ENCODE data around the gene UBP1. TPM values are rescaled to one million over a fixed set of nuclear protein-coding genes. Genes with fewer than 3 reads are reported as not detected.

UBP1 gene
- total RNA-seq, 2 experiments from 2014 or later, result 51.2 to 56.2 TPM

DNA sequence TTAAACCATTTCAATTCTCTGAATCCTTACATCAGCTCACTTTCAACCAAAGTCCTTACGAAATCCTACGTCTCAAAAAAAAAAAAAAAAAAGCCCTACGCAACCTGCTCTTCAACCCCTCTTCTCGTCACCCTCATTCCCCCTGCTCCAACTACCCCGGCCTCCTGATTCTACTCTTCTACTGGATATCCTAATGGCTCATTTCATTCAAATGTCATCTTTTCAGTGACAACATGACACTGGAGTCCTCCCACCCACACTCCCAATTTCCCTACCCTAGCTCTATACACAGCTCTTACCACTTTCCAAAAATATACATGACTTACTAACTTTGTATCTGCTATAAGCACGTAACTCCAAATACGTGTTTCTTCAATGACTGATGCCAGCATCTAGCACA is 11.5 kb downstream of the UBP1 start:
- TF ChIP-seq, protein P1, sequence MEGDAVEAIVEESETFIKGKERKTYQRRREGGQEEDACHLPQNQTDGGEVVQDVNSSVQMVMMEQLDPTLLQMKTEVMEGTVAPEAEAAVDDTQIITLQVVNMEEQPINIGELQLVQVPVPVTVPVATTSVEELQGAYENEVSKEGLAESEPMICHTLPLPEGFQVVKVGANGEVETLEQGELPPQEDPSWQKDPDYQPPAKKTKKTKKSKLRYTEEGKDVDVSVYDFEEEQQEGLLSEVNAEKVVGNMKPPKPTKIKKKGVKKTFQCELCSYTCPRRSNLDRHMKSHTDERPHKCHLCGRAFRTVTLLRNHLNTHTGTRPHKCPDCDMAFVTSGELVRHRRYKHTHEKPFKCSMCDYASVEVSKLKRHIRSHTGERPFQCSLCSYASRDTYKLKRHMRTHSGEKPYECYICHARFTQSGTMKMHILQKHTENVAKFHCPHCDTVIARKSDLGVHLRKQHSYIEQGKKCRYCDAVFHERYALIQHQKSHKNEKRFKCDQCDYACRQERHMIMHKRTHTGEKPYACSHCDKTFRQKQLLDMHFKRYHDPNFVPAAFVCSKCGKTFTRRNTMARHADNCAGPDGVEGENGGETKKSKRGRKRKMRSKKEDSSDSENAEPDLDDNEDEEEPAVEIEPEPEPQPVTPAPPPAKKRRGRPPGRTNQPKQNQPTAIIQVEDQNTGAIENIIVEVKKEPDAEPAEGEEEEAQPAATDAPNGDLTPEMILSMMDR (IDR thresholded peaks at IDR 0.05), result no peak
- Mint-ChIP-seq H3K36me3 (ENCODE audit: low read depth) (peaks cover 20% of the 10 kb centered on the region), H3K27me3 (no peaks in the 10 kb centered on the region), H3K9me3 (no peaks in the 10 kb centered on the region), H3K27ac (peak overlapping the region; percentile 48), H3K4me3 (no peak overlapping the region), H3K4me1 (ENCODE audit: low read depth) (peaks cover 57% of the 10 kb centered on the region)
- ChIA-PET POLR2A (interaction anchor here (3.3 kb wide), 1 partner anchor 10 kb away, joined by 15 read pairs; the partner anchor contains the start of gene UBP1), CTCF (interaction anchor here (1.3 to 1.6 kb wide), 2 partner anchors 9 to 56 kb away, joined by 3 to 5 read pairs; no protein-coding TSS in a partner anchor)
- no peak for ATAC-seq
- intact Hi-C loops (cut with micrococcal nuclease), result no loop called here
- DNase-seq, result no peak

DNA sequence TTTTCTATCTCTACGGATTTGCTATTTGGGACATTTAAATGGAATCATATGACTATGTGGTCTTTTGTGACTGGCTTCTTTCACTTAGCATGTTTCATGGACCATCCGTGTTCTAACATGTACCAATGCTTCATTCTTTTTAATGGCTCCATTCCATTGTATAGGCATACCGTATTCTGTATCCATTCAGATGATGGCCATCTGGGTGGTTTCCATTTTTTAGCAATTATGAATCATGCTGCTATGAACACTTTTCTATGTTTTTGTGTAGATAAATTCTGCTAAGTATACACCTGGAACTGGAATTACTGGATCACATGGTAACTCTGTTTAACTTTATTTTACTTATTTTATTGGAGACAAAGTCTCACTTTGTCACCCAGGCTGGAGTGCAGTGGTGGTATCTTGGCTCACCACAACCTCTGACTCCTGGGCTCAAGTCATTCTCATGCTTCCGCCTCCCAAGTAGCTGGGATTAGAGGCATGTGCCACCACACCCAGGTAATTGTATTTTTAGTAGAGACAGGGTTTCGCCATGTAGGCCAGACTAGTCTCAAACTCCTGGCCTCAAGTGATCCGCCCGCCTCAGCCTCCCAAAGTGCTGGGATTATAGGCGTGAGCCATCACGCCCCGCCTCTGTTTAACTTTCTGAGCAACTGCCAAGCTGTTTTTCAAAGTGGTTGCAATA is 13.4 kb downstream of the UBP1 start:
- TF ChIP-seq, protein P1 (IDR thresholded peaks at IDR 0.05), result no peak
- no peaks in the 10 kb centered on the region for H3K27me3 Mint-ChIP-seq
- ATAC-seq (no peak), DNase-seq (no peak)
- CTCF ChIA-PET, result interaction anchor here (1.6 kb wide), 1 partner anchor 54 kb away, joined by 3 read pairs; no protein-coding TSS in a partner anchor
- H3K27ac Mint-ChIP-seq, result peak overlapping the region; percentile 2
- no peaks in the 10 kb centered on the region for H3K9me3 Mint-ChIP-seq
- intact Hi-C loops (cut with micrococcal nuclease), result no loop called here
- H3K4me3 Mint-ChIP-seq, result no peak overlapping the region
- peaks cover 45% of the 10 kb centered on the region for H3K4me1 Mint-ChIP-seq (ENCODE audit: low read depth)
- POLR2A ChIA-PET, result interaction anchor here (1.1 kb wide), 1 partner anchor 13 kb away, joined by 6 read pairs; the partner anchor contains the start of gene UBP1
- H3K36me3 Mint-ChIP-seq (ENCODE audit: low read depth), result peaks cover 23% of the 10 kb centered on the region

DNA sequence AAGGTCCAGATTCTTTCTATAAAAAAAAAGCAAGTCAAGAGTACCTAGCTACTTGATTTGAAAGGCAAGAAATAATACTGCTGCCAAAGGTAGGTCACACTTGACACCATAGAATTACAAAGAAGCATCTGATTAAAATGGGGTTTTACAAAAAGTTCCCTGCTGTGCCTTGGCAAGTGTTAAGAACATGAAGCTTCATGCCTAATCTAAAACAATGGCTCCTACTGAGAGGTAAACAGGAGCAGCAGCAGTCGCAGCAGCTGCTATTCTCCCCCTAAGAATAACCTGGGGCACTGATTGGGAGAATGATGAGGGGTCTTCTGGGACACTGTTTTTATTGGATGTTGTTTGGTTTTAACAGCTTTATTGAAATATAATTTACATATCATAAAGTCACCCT is 14.1 kb downstream of the UBP1 start:
- H3K4me3 Mint-ChIP-seq, result no peak overlapping the region
- TF ChIP-seq, protein P1 (IDR thresholded peaks at IDR 0.05), result no peak
- CTCF ChIA-PET, result interaction anchor here (1.6 kb wide), 1 partner anchor 53 kb away, joined by 3 read pairs; no protein-coding TSS in a partner anchor
- H3K4me1 Mint-ChIP-seq (ENCODE audit: low read depth), result peaks cover 38% of the 10 kb centered on the region
- H3K36me3 Mint-ChIP-seq (ENCODE audit: low read depth), result peaks cover 30% of the 10 kb centered on the region
- DNase-seq (no peak), ATAC-seq (no peak)
- no peak overlapping the region for H3K27ac Mint-ChIP-seq
- no peaks in the 10 kb centered on the region for H3K9me3 Mint-ChIP-seq
- H3K27me3 Mint-ChIP-seq, result no peaks in the 10 kb centered on the region
- intact Hi-C loops (cut with micrococcal nuclease), result no loop called here
- POLR2A ChIA-PET, result interaction anchor here (1.1 kb wide), 1 partner anchor 14 kb away, joined by 6 read pairs; the partner anchor contains the start of gene UBP1

DNA sequence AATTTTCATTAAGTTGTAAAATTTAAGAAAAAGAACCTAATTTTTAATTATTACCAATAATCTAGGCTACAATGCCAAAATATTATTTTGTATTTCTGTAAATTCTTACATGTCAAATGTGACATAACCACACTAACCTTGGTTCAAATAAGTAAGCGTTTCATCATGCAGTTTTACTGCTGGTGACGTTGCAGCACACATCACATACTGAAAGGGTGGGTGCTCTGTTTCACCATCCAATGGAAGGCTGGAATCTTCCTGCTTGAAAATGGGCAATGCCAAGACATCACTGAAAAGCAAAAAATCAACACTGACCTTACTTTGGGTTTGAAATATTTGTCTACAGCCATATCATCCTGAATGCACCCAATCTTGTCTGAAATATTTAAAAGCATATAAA is 14.8 kb downstream of the UBP1 start:
- CTCF ChIA-PET, result no interaction called here
- H3K4me3 Mint-ChIP-seq, result no peak overlapping the region
- POLR2A ChIA-PET, result interaction anchor here (0.8 to 1.1 kb wide), 2 partner anchors 12 to 15 kb away, joined by 3 to 6 read pairs; partner anchors contain the start of gene UBP1
- TF ChIP-seq, protein P1 (IDR thresholded peaks at IDR 0.05), result no peak
- H3K9me3 Mint-ChIP-seq, result no peaks in the 10 kb centered on the region
- peaks cover 34% of the 10 kb centered on the region for H3K36me3 Mint-ChIP-seq (ENCODE audit: low read depth)
- DNase-seq (no peak), ATAC-seq (no peak)
- peak overlapping the region; percentile 16 for H3K27ac Mint-ChIP-seq
- intact Hi-C loops (cut with micrococcal nuclease), result no loop called here
- no peaks in the 10 kb centered on the region for H3K27me3 Mint-ChIP-seq
- H3K4me1 Mint-ChIP-seq (ENCODE audit: low read depth), result peaks cover 35% of the 10 kb centered on the region
